Stimulated activated naive CD8-positive, alpha-beta T cell treated with anti-CD3 and anti-CD28 coated beads, Interleukin-15, Interleukin-2, amounts not matched to agents 100 U/mL and 50 U/mL, for 24 hours (primary cell): ENCODE results near the gene TSPAN17.
A peak's percentile ranks its signal among the peaks of the same experiment; 100 is the strongest.
"Not testable (repeated sequence)": the region's sequence is repeated elsewhere in the genome, so short reads cannot be mapped to it uniquely, and the experiment has no call there.

Experiments
- ATAC-seq: fragments of 150-1000 bp; cut with Tn5 transposase; one replicate; pipeline ENCODE4 v1.10.0; 2021
- DNase-seq: peaks from one replicate; pipeline ENCODE4 v3.0.0; 2021

Gene TSPAN17, protein sequence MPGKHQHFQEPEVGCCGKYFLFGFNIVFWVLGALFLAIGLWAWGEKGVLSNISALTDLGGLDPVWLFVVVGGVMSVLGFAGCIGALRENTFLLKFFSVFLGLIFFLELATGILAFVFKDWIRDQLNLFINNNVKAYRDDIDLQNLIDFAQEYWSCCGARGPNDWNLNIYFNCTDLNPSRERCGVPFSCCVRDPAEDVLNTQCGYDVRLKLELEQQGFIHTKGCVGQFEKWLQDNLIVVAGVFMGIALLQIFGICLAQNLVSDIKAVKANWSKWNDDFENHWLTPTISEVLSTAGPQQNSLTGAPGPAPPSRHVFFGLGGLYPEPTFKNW

DNA sequence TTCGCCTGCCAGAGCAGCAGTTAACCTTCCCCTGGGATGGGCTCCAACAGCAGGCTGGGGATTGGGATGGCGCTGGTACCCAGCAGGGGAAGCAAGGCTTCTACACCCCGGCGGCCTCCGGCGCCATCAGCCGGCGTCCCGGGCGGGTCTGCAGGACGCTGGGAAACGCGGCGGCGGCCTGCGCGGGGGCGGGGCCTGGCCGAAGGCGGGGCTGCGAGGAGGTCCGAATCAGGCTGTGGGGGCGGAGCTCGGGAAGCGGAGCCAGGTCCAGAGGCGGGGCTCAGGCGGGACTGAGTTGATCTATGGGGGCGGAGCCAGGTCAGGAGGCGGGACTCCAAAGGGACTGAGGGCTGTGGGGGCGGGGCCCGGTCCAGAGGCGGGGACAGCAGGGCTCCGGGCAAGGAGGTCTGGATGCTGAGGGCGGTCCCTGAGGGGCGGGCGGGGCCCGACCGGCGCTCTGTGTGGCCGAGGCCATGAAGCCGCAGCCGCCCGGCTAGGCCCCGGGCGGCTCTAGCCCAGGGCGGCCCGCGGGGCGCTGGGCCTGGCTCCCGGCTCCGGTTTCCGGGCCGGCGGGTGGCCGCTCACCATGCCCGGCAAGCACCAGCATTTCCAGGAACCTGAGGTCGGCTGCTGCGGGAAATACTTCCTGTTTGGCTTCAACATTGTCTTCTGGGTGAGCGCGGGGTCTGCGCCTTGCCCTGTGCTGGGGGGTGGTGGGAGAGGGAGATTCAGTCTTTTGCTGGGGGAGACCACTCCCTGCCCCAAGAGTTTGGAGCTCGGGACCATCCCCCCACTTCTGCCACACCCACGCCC, at the start of gene TSPAN17:
Gene TSPAN17, plus strand, starts transcription at position 455 of the 813 bp plus-strand sequence. Its CDS starts 132 bp downstream, at position 587.
- DNase-seq, result peak; percentile 100
- peak; percentile 96 for ATAC-seq

DNA sequence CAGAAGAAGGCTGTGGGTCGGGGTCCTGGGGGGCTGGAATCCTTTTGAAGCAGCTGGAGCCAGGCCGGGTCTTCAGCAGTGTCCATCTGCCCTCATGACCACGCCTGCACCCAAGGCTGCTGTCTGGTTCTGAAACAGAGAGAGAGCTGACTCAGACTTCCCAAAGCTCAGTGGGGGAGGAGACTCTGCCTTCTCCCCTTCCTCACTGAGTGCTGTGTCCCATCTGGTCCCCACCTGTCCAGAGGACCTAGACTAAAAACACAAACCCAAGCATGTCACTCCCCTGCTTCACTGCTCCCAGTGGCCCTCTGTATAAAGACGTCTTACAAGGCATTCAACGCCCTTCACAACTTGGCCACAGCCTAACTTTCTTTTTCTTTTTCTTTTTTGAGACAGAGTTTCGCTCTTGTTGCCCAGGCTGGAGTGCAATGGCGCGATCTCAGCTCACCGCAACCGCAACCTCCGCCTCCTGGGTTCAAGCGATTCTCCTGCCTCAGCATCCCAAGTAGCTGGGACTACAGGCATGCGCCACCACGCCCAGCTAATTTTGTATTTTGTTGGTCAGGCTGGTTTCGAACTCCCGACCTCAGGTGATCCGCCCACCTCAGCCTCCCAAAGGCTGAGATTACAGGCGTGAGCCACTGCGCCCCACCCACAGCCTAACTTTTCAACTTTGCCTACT, 47.4 kb upstream of the TSPAN17 start:
- not testable (repeated sequence) for ATAC-seq, DNase-seq

DNA sequence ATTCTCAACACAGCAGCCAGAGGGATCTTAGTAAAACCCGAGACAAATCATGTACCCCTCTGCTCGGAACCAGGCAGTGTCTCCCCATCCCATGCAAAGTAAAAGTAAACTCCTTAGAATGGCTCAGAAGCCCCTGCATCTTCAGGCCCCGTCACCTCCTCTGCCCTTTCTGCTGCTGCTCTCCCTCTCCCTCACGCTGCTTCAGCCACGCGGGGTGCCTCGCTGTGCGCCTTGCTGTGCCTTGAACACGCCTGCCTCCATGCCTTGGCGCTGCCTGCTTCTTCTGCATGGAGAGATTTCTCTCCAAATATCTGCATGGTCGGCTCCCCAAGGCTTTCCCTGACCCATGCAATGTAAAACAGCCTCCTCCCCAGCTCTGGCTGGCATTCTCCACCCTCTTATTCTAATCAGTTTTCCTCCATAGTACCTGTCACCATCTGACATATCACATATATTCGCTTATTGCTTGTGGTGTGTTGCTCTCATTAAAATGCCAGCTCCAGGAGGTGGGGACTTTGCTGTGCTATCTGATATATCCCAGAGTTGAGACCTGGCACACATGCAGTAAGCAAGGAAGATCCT, 45.3 kb upstream of the TSPAN17 start:
- DNase-seq, result no peak
- no peak for ATAC-seq

DNA sequence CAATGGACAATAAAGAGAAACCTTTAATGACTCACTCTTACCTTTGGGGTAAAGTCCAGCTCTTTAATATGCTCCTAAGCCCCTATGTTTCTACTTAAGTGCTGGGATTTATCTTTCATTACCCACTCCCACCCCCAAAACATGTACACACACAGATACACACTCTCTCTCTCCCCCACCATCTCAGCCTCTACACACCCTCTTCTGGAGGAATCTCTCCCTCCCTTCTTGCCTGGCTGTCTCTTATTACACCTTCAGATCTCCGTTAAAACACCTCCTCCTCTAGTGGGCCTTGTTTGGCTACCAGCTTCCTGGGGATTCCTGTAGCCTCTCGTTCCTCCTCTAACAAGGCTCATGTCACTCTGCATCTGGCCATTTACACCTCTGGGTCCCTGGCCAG, 44.2 kb upstream of the TSPAN17 start:
- ATAC-seq (no peak), DNase-seq (no peak)

DNA sequence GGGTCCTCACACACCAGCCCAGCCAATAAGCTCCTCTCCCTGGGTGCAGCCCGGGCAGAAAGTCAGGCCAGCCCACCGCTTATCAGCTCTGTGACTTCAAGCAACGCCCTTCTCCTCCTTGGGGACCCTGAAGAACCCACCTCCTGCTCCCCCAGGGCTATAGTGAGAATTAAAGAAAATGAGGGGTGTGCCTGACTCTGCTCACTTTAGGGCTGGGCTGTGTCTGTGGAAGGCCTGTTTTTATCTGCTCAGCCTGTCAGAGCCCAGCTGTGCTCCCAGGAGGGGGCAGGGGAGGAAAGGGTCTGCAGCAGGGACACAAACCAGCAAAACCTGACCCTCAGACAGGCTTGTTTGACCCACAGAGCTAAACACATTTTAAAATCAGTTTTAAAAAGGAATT, 41.3 kb upstream of the TSPAN17 start:
- ATAC-seq (no peak), DNase-seq (no peak)

DNA sequence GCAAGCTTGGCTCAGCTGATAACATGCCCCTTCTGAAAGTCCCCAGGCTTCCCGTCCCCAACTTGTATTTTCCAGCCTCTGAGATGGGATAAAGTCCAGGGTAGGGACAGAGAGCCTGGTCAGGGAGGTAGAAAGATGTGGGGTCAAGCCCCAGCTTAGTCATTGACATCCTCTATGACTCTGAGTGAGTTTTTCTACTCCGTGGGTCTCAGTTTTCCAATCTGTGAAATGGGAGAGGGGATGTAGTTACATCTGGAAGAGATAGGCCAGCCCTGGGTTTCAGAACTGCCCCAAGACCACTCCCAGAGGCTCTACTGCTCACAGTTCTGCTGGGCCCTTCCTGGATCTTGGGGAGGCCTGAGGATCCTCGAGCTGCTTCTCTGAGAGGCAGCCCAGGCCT, 40.4 kb upstream of the TSPAN17 start:
- no peak for ATAC-seq
- no peak for DNase-seq

DNA sequence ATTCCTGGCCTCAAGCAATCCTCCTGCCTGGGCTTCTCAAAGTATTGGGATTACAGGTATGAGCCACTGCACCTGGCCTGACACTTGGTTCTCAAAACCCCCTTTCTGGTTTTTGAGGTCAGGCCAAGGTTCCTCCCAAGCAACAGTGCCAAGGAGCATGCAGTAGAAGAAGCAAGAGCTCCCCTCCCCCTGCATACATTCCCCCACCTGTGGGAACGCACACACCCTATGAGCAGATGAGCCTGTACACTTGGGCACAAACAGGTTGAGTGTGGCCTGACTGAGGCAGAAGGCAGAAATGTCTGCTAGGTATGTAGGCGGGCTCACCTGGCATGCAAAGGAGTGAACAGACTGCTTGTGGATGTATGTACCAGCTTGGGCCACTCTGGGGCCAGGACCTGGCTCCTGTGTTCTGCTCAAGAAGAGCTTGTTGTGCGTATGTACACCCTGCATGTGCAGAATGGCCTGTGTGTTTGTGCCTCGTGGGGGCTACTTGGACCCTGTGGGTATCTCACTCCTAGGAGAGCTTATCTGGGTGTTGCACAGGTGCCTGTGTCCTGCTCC, 39.1 kb upstream of the TSPAN17 start:
- no peak for ATAC-seq
- no peak for DNase-seq

DNA sequence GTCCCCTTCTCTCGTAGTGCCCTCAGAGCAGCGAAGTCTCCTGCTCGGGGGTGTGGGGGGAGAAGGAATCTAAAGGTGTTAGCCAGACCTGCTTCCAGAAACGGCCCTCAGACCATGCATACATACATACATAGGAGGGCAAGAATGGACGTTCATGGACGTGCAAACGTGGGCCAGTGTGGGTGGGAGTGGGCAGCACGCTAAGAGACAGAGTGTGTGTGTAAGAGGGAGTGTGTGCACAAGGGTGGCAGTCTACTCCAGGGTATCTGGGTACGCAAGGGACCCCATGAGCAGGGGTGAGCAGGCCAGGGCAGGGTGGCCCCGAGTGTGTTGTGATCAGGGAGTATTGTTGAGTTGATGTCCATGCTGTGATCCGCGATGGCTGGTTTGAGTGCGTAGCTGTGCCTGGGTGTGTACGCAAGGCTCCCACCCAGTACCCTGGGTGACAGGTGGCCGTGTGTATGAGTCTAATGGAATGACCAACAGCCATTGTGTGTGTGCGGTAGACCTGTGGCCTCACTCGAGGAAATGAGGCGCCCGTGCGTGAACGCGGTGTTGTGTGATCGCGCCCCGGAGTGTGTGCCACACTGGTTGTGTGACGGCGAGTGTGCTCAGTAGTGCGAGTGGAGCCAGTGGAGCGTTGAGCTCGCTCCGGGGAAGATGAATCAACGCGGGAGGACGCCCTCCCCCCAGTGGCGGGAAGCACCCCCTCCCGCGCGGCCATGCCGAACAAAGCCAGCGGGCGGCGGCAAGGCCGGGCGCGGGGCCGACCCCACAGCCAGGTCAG, 38.2 kb upstream of the TSPAN17 start:
- peak; percentile 5 for ATAC-seq
- DNase-seq, result peak; percentile 34

DNA sequence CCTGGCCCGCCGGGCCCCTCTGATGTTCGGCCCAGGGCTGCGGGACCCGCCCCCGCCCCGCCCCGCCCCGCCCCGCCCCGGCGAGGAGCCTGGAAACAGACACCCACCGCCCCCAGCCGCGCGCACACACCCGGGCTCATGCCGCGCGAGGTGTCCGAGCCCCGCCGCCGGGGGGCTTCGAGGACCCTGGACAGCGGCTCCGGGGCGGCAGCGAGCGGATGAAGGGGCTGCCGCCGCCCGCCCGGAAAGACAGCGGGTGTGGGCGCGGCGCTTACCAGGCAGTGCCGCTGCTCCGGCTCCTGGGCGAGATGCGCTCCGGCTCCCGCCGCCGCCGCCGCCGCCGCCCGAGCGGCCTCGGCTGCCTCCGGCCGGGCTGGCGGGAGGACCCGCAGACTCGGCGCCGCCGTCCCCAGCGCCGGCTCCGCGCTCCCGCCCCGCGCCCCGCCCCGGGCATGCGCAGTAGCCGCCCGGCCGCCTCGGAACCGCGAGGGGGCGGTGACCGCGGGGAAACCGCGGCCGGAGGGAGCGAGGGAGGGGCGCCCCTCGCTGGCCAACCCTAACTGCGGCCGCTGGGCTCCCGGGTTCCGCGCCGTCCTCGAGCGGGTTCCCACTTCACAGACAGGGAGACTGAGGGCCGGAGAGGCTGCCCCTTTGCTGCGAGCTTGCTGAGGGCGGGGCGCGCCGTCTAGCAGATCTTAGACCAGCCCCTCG, 37.4 kb upstream of the TSPAN17 start, which contains the start of gene GPRIN1:
Gene GPRIN1, minus strand, starts transcription at position 433 of the 711 bp plus-strand sequence. CDS start 10,322 bp downstream, outside the sequence.
- ATAC-seq (peak; percentile 66), DNase-seq (peak; percentile 77)

DNA sequence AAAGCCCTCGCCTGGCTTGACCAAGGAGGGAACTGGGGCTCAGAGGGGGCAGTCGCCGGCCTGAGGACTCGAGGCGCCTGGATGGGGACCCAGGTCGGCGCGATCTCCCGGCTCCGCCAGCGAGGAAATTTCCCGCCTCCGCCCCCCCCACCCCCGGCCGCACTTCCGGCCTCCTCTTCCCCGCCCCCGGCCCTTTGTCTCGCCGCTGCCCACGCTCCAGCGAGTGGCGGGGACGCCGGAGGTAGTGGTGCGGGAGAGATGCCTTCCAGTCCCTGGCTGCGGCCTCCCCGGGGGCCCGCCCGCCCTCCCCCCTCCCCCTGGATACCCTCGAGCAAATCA, 36.9 kb upstream of the TSPAN17 start:
- no peak for DNase-seq
- ATAC-seq, result no peak

DNA sequence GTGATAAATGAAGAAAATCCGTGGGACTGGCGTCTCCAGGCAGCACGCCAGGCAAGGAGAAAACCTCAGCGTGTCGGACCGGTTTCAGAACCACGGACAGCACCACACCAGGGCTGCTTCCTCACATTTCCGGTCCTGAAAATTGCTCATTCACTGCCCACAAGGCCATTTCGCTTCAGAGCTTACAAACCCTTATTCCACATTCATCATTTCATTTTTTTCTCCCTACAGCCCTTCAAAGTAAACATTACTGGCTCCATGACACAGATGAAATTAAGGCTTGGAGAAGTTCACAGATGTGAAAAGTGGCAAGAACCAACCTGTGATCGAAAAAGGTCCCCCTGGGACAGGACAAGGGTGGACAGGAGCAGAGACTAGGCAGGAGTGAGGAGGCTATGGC, 35.8 kb upstream of the TSPAN17 start:
- ATAC-seq, result no peak

DNA sequence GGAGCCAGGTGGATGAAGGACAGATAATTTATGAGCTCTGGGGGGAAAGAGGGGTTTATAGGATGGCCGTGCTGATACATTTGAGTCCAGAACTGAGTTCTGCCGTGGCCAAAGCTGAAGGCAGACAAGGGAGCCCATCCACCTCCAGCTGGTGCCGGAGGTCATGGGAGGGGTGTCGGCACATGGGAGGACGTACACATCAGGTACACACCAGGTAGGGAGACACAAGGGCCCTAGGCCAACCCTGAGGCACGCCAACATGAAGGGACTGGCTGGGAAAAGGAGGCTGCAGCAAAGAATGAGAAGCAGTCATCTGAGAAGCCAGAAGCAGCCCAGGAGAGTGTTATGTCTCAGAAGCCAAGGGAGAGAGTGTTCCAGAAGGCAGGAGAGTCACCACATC, 35.3 kb upstream of the TSPAN17 start:
- ATAC-seq (no peak), DNase-seq (no peak)

More for the DNA sequence above, 35.8 kb upstream of the TSPAN17 start:
- peak; percentile 72 for DNase-seq

DNA sequence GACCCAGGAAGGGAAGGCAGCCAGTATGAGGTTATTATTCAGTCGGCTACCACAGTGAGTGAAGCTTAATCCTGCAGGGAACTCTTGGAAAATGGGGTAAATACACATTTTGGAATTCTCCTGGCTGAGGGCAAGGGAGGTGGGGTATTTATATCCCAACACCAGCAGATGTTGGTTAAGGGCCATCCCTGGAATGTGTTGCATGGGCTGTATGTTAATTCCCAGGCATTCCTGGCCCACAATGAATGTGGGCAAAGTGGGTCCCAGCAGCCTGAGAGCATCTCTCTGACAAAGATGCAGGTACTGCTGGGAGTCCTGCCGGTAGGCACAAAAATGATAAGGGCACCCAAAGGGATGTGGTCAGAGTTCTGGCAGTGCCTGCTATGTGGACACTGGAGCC, 34.4 kb upstream of the TSPAN17 start:
- ATAC-seq (no peak), DNase-seq (no peak)

DNA sequence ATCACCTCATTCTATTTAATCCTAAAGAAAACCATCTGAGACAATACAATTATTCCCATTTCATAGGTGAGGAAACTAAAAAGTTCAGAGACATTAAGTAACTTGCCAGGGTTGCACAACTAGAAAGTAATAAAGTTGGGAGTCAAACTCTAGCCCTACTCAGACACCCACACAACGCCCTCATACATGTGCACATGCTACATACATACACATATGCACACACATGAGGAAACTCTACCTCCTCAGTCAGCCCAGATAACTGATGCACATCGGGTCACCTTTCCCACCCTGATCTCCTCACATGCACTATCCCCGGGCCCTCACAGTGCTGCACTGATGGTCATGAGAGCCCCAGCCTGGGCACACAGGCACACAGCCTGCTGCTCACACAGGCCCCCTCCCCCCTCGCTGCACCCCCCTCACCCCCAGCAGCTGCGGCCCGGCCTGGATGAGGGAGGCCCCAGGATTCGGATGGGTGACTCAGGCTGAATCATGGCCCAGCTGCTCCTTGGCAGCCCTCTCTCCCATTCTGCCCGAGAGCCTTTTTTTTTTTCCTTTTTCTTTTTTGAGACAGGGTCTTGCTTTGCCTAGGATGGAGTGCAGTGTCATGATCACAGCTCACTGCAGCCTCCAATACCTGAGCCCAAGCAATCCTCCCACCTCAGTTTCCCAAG, 32.3 kb upstream of the TSPAN17 start:
- no peak for ATAC-seq
- no peak for DNase-seq

DNA sequence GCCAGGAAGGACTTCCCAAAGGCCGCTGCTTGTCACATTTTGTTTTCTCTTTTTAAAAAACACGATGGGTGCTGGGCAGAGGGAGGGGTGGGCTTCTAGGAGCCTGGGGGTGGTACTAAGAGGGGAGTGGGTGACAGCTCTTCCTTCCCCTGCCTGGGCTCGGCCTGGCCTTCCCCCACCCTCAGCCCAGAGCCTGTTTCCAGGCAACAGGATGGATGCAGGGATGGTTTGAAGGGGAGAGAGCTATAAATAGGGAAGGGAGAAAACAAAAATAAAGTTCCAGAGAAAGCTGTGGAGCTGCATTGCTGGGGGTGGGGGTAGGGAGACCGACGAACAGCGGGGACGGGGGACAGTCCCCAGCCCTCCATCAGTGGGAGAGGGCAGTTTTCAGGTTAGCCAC, 30.8 kb upstream of the TSPAN17 start:
- ATAC-seq, result no peak
- DNase-seq, result no peak

DNA sequence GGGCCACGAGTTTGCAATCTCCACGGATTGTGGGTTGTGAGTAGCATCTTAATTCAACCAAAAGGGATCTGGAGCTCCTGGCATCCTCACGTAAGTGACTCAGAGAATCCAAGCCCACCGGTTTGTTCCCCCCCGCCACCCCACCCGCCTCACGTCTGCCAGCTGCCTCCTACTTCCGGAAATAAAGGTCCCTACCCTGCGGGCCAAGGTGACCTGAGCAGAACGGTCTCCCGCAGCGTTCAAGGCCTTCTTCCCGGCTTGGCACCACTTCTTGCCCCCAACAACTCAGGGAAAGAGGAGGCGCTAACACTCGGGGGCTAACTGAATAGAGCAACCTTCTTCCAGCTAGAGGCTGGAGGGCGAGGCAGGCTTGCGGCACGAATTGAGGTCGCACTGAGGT, 28.5 kb upstream of the TSPAN17 start:
- ATAC-seq (no peak), DNase-seq (no peak)

DNA sequence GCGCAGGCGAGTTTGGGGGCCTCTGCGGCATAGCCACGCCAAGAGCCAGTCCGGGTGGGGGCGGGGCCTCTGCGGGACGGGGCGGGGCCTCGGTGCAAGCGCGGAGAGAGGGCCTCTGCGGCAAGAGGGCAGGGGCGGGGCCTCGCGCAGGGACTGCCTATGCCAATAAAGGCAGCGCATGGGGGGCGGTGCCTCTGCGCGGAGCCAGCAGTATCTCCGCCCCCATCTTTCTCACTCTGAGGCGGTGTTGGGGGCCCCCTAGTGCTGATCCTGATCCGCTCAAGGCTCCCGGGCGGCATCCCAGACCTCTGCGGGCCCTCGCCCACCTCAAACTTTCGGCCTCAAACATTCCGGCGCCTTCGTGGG, 28.1 kb upstream of the TSPAN17 start:
- peak; percentile 90 for DNase-seq
- ATAC-seq, result peak; percentile 97

DNA sequence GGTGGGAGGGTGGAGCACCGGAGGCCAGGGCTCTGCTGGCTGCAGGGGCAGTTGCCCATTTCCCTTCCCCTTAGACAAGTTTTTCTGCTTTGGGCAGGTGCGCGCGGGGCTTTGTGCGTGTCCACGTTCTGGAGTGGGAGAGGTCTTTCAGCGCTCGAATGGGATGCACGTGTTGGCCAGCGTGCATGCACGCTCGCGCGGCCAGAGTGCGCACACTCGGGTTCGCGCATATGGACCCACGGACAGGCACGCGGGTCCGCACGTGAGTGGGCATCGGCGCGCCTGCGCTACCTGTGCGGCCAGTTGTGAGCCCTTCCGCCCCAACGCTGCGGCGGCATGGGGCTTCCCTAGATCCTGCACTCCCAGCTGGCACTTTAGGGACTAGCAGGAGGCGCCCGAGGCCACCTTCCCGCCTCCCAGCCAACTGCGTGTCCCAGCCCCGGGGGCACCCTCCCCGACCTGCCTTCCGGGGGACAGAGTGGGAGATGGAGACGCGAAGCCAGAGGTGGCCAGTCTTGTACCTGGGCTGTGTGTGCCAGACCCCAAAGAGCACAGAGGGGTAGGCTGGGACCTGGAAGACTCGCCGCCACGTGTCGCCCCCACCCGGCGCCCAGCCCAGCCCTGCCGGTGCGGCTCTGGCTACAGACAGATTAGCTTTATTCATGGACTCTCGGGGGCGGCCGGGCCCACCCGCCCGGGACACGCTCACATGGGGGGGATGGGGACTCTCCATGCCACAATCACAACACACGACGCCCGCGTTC, 27.5 kb upstream of the TSPAN17 start:
- no peak for DNase-seq
- ATAC-seq, result no peak

DNA sequence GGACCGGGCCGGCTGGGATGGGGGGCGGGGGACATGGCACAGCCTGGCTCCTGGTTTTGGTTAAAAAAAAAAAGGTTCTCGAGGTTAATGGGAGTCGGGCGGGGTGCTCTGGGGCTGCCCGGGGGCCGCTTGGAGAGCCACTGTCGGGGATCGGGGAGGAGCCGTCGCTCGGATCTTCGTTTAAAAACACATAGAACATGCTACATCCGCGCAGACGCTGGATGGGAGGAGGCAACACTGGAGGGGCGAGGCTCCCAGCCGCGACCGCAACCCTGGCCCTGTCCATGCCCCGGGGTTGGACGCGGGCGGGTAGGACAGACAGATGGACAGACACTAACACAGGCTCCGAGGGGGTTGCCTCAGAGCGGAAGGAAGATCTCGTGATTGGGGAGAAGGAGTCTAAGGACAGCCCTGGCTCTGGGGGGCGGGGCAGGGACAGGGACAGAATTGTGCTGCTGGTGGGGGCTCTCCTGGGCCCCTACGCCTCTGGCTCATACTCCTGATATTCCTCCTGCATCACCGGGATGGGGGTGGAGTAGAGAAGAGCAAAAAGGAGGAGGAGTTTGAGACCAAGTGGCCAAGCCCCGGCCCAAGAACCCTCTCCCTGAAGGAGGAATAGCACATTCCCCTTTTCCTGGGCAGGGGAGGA, 26.8 kb upstream of the TSPAN17 start:
- DNase-seq (no peak), ATAC-seq (no peak)
